Liver (tissue), 3 donors: ENCODE results near the gene RYR2.

Experiments
- FOXA1 ChIP-seq: IDR thresholded peaks from 2 replicates; pipeline ENCODE4 v1.6.1; 2016; ENCODE audit warnings: antibody characterized with exemption
- RAD21 ChIP-seq, 2 donors: IDR thresholded peaks; 2 replicates each; pipeline ENCODE4 v1.6.1; 2016; ENCODE audit warnings: antibody characterized with exemption in 2 of 2, mild to moderate bottlenecking in 2 of 2
- TAF1 ChIP-seq: conservative IDR thresholded peaks from 2 replicates; pipeline ENCODE4 v1.6.1; 2016; ENCODE audit warnings: antibody characterized with exemption, mild to moderate bottlenecking
- TF ChIP-seq, protein P1 (sequence below): fragments of 150-350 bp; IDR thresholded peaks from 2 replicates; pipeline ENCODE4 v1.5.1; 2017; ENCODE audit warnings: improper control_type of control experiment, low read depth, low read length; ENCODE audit not compliant: missing input control
- TF ChIP-seq, protein P2 (sequence below): IDR thresholded peaks from 2 replicates; pipeline ENCODE4 v1.6.1; 2016; ENCODE audit warnings: antibody characterized with exemption
- TF ChIP-seq, protein P3 (sequence below): IDR thresholded peaks from 2 replicates; pipeline ENCODE4 v1.6.1; 2016; ENCODE audit warnings: antibody characterized with exemption, mild to moderate bottlenecking
- donor health status: healthy.
- donor health status: healthy.

DNA sequence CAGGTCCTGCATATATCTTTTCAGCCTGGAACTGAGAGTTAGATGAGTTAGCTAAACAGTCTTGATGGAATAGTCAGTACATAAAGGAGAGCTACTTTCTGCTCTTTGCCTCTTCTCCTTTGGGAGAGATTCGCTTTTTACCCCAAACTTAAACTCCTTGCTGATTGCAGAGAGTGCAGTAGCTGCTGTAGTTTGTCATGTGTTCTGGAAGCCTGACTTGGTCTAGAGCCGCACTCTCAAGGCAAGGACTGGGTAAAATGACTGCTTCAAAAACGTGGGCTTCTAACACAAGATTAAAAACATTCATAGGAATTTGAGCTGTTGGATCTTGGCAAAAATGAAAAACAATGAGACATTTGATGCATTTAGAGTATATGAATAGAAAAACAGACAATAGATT lies 351.6 kb downstream of the RYR2 start:
- TF ChIP-seq, protein P1, sequence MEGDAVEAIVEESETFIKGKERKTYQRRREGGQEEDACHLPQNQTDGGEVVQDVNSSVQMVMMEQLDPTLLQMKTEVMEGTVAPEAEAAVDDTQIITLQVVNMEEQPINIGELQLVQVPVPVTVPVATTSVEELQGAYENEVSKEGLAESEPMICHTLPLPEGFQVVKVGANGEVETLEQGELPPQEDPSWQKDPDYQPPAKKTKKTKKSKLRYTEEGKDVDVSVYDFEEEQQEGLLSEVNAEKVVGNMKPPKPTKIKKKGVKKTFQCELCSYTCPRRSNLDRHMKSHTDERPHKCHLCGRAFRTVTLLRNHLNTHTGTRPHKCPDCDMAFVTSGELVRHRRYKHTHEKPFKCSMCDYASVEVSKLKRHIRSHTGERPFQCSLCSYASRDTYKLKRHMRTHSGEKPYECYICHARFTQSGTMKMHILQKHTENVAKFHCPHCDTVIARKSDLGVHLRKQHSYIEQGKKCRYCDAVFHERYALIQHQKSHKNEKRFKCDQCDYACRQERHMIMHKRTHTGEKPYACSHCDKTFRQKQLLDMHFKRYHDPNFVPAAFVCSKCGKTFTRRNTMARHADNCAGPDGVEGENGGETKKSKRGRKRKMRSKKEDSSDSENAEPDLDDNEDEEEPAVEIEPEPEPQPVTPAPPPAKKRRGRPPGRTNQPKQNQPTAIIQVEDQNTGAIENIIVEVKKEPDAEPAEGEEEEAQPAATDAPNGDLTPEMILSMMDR: no peak
- TF ChIP-seq FOXA1 (no peak), RAD21 (IDR thresholded peaks at IDR 0.05) (no peak), TAF1 (no peak)
- TF ChIP-seq, protein P2, sequence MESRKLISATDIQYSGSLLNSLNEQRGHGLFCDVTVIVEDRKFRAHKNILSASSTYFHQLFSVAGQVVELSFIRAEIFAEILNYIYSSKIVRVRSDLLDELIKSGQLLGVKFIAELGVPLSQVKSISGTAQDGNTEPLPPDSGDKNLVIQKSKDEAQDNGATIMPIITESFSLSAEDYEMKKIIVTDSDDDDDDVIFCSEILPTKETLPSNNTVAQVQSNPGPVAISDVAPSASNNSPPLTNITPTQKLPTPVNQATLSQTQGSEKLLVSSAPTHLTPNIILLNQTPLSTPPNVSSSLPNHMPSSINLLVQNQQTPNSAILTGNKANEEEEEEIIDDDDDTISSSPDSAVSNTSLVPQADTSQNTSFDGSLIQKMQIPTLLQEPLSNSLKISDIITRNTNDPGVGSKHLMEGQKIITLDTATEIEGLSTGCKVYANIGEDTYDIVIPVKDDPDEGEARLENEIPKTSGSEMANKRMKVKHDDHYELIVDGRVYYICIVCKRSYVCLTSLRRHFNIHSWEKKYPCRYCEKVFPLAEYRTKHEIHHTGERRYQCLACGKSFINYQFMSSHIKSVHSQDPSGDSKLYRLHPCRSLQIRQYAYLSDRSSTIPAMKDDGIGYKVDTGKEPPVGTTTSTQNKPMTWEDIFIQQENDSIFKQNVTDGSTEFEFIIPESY: no peak
- TF ChIP-seq, protein P3, sequence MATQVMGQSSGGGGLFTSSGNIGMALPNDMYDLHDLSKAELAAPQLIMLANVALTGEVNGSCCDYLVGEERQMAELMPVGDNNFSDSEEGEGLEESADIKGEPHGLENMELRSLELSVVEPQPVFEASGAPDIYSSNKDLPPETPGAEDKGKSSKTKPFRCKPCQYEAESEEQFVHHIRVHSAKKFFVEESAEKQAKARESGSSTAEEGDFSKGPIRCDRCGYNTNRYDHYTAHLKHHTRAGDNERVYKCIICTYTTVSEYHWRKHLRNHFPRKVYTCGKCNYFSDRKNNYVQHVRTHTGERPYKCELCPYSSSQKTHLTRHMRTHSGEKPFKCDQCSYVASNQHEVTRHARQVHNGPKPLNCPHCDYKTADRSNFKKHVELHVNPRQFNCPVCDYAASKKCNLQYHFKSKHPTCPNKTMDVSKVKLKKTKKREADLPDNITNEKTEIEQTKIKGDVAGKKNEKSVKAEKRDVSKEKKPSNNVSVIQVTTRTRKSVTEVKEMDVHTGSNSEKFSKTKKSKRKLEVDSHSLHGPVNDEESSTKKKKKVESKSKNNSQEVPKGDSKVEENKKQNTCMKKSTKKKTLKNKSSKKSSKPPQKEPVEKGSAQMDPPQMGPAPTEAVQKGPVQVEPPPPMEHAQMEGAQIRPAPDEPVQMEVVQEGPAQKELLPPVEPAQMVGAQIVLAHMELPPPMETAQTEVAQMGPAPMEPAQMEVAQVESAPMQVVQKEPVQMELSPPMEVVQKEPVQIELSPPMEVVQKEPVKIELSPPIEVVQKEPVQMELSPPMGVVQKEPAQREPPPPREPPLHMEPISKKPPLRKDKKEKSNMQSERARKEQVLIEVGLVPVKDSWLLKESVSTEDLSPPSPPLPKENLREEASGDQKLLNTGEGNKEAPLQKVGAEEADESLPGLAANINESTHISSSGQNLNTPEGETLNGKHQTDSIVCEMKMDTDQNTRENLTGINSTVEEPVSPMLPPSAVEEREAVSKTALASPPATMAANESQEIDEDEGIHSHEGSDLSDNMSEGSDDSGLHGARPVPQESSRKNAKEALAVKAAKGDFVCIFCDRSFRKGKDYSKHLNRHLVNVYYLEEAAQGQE: no peak
